GM12892 (cell line): ENCODE measurements around the gene ZNF215.
"Not testable (repeated sequence)": the region's sequence is repeated elsewhere in the genome, so short reads cannot be mapped to it uniquely, and the experiment has no call there.

Source experiments
- DNase-seq: peaks from one replicate; pipeline ENCODE4 v3.0.0; 2011; ENCODE audit not compliant: insufficient read length
- FAIRE-seq: peaks from 2 replicates; lab custom pipeline; 2011; peaks lifted over from hg19 to GRCh38; lab: Jason Lieb, UNC
- POLR2A ChIP-seq: IDR thresholded peaks from 2 replicates; pipeline ENCODE4 v1.6.1; 2011; ENCODE audit warnings: low read depth, low read length, control low read depth
- POLR2AphosphoS5 ChIP-seq: IDR thresholded peaks from 2 replicates; pipeline ENCODE4 v1.6.1; 2011; ENCODE audit warnings: low read depth, low read length, control low read depth
- TAF1 ChIP-seq: IDR thresholded peaks from 2 replicates; pipeline ENCODE4 v1.6.1; 2011; ENCODE audit warnings: low read depth, mild to moderate bottlenecking, control low read depth, low read length, borderline replicate concordance

The ZNF215 gene

DNA sequence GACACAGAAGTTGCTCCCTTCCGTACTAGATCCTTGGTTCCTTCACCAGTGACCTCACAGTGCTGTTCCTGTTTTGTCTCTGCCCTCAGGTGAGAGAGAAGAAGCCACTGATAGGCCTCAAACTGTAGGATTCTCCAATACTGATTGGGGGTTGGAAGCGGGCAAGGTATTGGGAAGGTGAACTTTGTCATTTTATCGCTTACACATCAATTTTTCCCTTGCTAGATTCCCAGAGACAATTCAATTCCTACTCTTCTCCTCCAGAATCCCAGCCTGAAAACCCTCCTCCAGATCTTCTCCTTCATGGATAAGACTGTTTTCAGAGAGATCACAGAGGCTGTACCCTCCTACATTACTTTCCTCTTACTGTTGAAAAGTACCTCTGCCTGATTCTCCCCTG, 14.8 kb upstream of the ZNF215 start:
- DNase-seq (no peak), FAIRE-seq (peak; percentile 81)
- TF ChIP-seq TAF1: no peak
- TF ChIP-seq POLR2A: no peak
- no peak for TF ChIP-seq POLR2AphosphoS5

DNA sequence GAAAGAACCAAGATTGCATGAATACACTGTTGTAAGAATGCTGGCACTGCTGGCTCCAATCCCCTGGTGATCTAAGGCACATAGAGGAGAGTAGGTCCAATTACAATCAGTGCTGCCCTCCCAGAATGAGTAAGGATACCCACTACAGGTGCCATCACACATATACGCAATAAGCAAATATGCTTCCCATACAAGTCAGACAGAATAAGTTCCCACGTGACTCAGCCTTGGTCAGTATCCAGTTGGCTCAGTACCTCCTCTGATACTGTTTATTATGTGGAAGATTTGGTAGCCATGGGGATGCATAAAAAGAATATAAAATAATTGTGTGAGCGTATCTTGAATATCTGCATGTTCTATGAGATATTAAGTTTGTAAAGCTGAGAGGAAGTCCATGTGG, 14.3 kb upstream of the ZNF215 start:
- no peak for FAIRE-seq
- no peak for DNase-seq
- TF ChIP-seq TAF1 (no peak), POLR2A (no peak), POLR2AphosphoS5 (no peak)

DNA sequence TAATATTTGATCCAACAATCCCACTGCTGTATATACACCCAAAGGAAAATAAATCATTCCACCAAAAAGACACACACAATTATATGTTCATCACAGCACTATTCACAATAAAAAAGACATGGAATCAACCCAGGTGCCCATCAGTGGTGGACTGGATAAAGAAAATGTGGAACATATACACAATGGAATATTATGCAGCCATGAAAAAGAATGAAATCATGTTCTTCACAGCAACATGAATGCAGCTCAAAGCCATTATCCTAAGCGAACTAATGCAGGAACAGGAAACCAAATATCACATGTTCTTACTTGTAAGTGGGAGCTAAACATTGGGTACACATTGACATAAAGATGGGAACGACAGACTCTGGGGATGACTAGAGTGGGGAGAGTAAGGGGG, 6.5 kb upstream of the ZNF215 start:
- TF ChIP-seq POLR2AphosphoS5 (no peak), POLR2A (no peak), TAF1 (no peak)

DNA sequence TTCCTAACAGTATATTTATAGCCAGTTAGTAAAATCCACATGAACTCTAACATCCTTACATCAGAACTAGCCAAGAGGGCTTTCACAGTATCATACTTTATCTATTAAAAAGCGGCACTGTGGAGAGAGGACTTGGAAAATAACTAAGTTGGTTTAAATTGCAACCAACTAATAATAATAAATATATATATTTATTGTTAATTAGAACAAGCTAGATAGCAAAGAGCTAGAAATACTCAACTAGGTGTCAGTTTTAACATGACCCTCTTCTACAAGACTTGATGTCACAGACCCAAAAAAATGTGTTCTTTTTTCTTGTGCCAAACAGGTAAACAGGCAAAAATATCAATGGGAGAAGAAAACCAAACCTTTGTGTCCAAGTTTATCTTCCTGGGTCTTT, 5.5 kb upstream of the ZNF215 start, which contains the start of gene OR2D3:
OR2D3 (plus strand) TSS at position 301 of the 400 bp plus-strand sequence; CDS start at position 301, 0 bp downstream.
- no peak for FAIRE-seq

More for the DNA sequence above, 6.5 kb upstream of the ZNF215 start:
- FAIRE-seq: peak; percentile 73
- DNase-seq: no peak

DNA sequence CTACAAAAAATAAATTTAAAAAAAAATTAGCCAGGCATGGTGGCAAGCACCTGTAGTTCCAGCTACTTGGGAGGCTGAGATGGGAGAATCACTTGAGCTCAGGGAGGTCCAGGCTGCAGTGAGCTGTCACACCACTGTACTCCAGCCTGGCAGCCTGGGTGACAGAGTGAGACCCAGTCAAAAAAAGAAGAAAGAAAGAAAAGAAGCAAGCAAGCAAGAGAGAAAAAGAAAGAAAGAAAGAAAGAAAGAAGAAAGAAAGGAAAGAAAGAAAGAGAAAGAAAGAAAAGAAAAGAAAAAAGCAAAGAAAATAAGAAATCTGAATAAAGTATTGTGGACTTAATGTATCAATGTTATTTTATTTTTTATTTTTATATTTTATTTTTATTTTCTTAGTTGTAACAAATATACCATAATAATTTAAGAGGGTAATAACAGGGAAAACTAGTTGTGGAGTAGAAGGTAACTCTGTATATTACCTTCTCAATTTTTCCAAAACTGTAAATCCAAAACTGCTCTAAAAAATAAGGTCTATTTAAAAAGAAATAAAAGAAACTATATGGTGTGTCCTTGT, 1.1 kb upstream of the ZNF215 start:
- DNase-seq (no peak), FAIRE-seq (no peak)
- TF ChIP-seq POLR2AphosphoS5 (no peak), POLR2A (no peak), TAF1 (no peak)

More for the DNA sequence above, 5.5 kb upstream of the ZNF215 start, which contains the start of gene OR2D3:
- no peak for DNase-seq
- TF ChIP-seq TAF1 (no peak), POLR2A (no peak), POLR2AphosphoS5 (no peak)

DNA sequence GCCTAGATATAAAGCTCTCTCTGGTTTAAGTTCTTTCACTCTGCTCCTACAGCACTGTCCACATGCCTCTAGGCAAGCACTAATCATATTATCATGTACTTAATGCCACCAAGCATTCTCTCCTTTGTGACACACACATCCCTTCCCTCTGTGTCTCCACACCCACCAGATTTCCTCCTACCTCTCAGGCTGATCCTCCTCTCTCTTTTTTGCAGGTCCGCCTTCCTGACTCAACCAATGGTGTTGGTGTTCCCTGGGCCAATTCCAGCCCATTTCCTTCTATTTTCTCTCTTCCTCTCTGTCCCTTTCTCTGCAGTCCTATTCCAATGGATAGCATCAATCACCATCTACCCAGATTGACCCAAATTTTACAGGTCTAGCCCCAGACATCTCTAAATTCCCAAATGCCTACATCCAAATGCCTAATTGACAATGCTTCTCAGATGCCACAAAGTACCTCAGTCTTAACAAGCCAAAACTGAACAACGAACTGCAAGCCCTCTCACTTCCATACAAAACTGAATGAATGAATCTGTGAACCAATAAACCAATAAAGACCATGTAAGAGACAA, 504 bp upstream of the ZNF215 start:
- FAIRE-seq (no peak), DNase-seq (no peak)
- TF ChIP-seq POLR2A (no peak), TAF1 (no peak), POLR2AphosphoS5 (no peak)

DNA sequence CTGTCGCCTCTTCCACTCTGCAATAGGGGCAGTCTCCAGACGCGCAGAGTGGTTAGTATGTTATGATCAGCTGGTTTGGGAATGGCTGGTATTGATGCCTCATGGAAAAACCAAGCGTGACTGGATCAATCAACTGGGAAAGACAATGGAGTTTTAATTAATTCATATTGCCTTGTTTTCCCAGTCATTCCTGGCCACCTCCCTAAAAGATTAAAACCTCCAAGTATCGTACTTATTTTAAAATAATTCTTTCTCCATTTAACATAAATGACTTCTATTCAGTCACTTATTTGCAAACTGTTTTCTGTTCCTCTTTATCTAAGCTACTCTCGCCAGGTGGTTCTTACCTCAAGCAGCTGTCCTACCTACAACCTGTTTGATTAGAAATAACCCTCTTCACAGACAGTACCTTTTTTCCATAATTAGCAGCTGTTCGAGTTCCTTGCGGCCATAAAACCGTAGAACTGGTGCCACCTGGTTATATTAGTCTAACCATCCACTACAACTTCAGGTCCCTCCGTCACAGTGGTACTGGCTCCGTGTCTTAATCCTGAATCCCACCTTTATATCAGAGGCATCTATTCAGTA, 898 bp downstream of the ZNF215 start:
- DNase-seq (peak; percentile 8), FAIRE-seq (no peak)
- TF ChIP-seq POLR2AphosphoS5: no peak
- 0 out of 2 replicates have a peak, but pooled peaks have one; percentile 10 for TF ChIP-seq POLR2A

DNA sequence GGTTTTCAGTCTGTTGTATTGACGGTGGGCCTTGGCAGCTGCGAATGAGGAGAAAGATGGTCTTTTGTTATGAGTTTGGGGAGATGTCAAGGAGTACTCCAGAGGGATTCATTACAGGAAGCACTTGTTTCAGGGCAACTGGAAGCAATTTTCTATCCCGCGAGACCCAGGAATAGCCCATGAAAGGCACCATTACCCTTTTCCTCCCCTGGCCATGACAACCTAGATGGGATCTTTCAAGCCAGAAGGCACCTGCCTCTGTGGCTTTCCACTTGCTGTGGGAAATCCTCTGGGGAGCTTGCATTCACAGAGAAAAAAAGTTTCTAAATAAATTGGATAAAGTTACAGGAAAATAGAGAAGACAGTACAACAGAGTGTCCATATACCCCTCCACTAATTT, 2.7 kb downstream of the ZNF215 start:
- FAIRE-seq (peak; percentile 71), DNase-seq (no peak)
- TF ChIP-seq TAF1 (no peak), POLR2A (no peak), POLR2AphosphoS5 (no peak)

DNA sequence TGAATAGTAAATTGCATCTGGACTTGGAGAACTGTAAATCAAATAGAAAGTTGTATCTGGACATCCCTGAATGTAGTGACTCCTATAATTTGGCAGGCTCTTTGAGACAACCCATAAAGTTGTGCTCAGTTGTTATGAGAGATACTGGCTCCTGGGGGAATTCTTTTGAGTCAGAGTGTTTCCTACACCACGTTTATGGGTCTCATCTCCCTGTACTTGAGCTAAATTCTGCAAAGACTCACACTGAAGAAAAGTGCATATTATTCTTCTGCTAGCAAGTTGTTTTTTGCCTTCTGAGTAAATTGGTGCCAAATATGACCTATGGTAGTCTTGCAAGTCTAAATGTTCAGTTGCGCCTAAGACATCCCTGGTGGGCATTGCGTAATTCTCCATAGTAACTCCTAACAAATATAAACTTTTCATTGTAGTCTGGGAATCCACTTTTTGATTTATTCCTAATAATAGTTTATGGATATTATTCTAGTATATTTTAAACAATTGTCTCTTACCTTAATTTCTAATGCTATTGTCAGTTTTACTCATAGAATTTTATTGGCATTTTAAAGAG, 5.0 kb downstream of the ZNF215 start:
- DNase-seq: no peak
- FAIRE-seq: peak; percentile 70
- TF ChIP-seq TAF1: no peak
- no peak for TF ChIP-seq POLR2A
- no peak for TF ChIP-seq POLR2AphosphoS5

DNA sequence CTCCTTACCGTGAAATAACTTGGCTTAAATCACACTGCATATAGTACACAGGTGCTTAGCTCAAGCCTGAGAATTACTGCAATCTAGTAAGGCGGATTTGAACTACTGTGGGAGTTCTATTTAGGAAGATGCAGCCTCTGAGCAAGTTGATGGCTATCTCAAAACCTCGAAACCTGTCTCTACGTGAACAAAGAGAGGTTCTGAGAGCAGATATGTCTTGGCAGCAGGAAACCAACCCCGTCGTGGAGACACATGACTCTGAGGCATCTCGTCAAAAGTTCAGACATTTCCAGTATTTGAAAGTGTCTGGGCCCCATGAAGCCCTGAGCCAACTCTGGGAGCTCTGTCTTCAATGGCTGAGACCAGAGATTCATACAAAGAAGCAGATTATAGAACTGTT, 5.9 kb downstream of the ZNF215 start:
- FAIRE-seq: peak; percentile 70

DNA sequence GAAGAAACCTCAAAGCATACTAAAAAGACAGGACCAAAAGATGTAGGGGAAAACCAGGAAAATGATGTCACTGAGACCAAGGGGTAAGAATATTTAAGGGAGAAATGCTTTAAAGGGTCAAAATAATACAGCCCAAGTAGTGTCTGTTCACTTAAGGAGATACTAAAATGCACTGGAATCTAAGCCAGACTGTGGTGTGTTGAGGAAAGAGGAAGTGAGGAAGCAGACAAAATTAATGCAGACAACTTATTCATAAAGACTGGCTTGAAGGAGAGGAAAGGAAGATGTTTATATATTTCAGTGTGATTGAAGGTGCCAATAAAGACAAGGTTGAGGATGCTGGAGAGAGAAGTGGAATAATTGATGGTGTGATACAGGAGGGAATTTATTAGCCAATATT, 15.7 kb downstream of the ZNF215 start:
- FAIRE-seq: peak; percentile 27
- DNase-seq: no peak
- TF ChIP-seq POLR2A: no peak
- TF ChIP-seq TAF1: no peak
- no peak for TF ChIP-seq POLR2AphosphoS5

More for the DNA sequence above, 5.9 kb downstream of the ZNF215 start:
- TF ChIP-seq POLR2AphosphoS5 (no peak), POLR2A (no peak), TAF1 (no peak)
- DNase-seq: no peak

DNA sequence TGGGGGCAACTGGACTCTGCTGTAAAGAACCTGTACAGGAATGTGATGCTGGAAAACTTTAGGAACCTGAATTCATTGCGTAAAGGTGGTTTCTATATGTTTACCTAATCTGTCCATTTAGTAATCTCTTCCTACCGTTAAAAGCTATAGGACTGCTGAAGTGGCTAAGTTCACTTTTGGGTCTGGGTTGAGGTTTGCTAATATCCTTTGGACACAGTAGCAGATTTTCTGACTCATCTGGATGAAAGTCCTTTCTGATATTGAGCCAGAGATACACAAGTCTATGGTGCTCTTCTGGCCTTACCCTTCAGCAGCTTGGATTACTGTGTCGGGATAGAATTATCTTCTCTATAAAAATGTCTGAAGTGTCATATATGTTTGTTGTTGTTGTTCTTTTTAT, 16.9 kb downstream of the ZNF215 start:
- no peak for DNase-seq
- peak; percentile 66 for FAIRE-seq
- TF ChIP-seq POLR2AphosphoS5 (no peak), POLR2A (no peak), TAF1 (no peak)

DNA sequence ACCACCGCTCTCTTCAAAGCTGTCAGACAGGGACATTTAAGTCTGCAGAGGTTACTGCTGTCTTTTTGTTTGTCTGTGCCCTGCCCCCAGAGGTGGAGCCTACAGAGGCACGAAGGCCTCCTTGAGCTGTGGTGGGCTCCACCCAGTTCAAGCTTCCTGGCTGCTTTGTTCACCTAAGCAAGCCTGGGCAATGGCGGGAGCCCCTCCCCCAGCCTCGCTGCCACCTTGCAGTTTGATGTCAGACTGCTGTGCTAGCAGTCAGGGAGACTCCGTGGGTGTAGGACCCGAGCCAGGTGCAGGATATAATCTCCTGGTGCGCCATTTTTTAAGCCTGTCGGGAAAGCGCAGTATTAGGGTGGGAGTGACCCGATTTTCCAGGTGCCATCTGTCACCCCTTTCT, 28.0 kb downstream of the ZNF215 start:
- not testable (repeated sequence) for FAIRE-seq, DNase-seq
